CD4-positive, alpha-beta T cell treated with Interleukin-10 for 1 hour (primary cell): ENCODE measurements around the gene LRFN5.

ENCODE experiments used
- DNase-seq: peaks from one replicate; pipeline ENCODE4 v3.0.0-alpha.2; 2020

LRFN5 gene

DNA sequence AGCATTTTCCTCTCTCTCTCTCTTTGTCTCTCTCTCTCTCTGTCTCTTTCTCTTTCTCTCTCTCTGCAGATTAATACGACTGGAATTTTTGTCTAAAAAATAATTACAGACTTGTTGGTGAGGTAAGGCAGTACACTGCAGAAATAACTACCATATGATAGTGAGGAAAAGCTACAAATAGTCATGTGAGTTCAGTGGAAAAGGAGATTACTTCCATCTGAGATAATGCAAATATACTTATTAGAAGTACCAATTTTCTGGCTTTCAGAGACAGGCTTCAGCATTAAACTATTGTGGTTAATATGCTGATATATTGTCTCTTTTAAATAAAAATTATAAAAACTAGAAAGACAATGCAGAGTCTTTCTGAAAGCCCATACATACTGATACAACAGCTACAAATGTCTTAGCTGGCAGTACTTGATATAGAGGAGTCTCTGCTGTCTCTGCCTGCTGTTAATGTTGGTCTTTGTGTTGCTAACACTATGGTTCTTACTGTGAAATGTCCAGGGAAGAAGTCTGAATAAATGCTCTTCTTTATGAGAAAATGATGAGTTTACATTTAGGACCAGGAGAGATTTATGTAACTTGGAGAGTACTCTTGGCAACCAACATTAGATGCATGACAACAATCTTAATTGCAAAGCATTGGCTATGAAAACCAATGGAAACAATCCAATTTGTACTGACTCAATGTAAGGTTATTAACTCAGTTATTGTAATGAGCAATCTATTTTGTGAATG lies 167.0 kb downstream of the LRFN5 start:
- no peak for DNase-seq

DNA sequence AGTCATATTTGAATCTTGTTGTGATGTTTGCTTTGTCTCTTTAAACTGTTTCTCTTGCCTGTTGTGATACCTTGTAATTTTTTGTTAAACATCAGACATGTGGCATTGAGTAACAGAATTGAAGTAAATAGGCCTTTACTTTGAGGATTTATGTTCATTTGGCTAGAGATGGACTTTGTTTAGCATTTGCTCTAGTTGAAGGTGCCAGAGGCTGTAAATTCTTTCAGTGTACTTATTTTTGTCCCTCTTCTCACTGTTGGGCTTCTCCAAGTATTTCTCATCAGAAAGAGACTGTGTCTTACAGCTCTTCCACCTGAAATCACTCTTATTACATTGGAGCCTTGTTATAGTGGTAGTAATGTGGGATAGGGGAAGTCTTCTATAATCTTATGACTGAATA lies 175.8 kb downstream of the LRFN5 start:
- no peak for DNase-seq

DNA sequence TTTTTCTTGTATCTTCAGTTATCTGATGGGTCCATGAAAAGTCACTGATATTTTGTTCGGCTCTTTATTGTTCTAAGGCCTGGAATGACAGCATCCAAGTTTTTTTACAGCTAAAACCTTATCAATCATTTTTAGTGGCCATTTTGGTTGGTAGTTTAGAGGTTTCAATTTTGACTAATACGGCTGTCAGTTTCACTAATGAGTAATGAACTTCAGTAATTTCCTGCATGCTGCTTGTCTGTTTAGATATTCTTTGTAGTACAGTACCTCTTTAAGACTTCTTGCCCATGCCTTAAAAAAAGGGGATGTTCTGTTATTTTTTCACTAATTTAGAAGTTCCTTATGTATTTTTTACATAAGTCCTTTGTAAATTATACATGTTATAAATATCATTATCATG lies 176.7 kb downstream of the LRFN5 start:
- no peak for DNase-seq

DNA sequence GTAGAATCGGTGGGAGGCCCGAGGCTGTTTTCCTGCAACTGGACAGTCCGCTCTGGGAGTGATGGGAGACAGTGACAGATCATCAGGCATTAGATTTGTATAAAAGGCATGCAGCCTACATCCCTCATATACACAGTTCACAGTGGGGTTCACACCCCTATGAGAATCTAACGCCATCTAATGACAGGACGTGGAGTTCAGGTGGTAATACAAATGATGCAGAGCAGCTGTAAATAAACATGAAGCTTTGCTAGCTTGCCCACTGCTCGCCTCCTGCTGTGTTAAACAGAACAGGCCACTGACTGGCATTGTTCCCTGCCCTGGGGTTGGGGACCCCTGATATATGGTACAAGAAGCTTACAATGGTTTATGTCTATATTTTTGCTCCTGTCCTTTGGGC lies 179.0 kb downstream of the LRFN5 start:
- no peak for DNase-seq

DNA sequence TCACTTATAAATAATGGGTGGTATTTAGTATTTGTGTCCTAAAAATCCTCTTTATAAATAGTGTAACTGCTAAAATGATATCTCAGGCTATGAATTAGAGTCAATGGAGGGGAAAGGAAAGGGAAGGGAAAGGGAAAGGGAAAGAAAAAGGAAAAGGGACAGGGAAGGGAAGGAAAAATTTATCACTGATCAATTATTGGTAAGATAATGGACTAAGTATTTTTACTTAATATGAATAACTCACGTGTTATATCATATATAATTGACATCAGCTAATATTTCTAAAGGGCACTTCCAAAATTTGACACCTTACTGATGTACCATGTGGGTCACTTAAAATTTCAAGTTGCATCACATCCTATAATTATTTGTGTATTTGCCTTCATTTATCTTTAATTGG lies 193.1 kb downstream of the LRFN5 start:
- DNase-seq, result no peak

DNA sequence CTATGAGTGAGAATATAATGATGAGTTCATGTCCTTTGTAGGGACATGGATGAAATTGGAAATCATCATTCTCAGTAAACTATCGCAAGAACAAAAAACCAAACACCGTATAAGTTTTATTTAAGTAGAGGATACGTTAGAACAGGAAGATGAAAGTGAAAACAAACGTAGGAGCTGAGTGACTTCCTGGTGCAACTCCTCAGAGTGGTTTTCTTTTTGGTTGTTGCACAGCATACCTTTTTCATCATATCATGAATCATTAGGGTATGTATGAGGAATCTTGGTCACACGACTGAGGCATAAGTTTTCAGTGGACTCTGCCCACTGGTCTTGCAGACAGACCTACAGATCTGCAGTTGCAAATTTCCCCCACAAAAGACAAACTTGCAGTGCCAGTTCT lies 199.0 kb downstream of the LRFN5 start:
- DNase-seq, result no peak

DNA sequence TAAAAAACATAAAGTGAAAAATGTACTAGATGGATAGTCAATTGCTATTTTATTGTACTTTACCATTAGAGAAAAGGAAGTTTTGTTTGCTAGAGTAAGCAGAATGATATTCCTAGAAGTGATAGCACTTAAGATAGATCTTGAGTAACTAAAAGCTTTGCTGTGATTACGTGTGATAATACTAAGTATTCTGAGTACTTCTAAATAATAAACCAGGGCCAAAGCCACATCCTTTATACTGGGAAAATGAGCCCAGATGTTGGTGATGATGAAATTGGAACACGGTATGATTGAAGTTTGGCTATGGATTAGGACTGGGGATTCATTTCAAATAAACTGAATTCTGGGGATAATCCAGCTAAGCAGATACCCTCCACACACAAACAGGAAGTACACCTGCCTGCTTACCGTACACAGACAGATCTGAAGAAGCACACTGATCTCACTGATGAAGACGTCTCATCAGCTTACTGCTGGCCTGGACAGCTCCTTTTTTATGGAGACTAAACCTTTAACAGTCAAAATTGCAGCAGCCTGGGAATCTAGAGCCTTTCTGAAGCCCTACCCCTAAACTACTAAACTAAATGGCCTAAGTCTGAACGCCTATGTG lies 199.8 kb downstream of the LRFN5 start:
- DNase-seq, result no peak

DNA sequence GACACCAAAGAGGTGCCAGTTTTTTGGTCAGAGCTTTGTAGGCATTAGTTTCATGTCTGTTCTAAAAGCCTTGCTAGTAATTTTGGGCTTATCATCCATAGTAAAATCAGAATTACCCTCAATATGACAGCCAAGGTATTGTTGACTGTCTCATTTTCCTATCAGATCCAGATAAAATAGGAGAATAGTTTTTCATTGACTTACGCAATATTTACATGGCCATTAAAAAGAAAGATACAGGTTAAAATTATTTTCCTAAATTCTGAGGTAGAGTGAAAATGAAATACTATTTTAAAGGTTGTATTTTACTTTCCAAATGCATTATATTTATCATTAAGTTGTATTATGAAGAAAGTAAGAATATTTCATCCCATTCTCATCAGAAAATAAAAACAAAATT lies 203.7 kb downstream of the LRFN5 start:
- DNase-seq, result no peak

DNA sequence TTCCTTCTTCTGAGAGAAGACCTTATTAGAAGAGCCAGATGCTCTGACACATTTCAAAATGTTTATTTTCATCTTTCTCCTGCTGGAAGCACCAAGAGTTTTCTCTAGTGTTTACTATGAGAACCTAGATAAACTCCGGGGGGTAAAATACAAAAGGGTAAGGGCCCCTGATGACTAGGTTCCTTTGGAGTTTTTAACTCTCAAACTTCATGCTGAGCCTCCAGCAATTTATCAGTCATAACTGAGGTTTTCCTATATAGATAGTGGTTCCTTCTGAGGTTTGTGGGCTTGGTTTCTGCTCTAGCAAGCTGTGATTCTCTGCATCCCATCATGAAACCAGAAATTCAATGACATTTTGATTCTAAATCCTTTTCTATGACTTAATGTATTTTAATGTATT lies 210.9 kb downstream of the LRFN5 start:
- DNase-seq, result no peak

DNA sequence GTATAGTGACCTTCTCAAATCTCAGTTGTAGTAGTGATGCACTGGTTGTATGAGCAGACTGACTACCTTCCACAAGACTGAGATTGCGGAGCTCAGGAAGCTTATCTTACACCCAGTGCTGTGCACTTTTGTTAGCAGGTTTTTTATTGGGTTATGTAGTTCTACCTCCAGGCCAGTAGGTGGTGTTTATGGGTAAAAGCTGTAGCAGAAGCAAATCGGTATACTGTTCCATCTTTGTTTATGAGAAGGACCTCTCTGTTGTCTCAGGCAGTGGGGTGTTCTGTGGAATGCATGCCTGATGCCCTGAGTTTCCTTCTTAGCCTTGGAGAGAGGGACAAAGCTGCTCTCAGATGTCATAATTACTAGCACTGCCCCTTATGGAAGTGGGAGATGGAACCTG lies 217.8 kb downstream of the LRFN5 start:
- DNase-seq, result no peak

DNA sequence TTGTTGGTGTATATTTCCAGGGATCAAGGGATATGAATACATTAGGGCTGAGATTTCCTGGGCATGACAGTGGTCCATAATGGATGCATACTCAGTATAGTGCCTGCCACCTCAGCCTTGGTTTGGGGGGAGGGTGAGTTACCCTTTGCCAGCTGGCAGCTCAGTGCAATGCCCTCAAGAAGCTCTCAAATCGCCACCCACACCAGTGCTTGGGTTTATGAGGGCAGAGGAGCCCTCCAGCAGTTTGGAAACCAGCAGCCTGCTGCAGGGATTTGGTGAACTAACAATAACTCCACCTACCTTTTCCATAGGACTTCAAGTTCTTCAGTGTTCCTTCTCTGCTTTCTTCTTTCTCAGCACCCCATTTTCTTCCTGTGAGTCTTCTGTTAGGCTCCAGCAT lies 218.9 kb downstream of the LRFN5 start:
- no peak for DNase-seq

DNA sequence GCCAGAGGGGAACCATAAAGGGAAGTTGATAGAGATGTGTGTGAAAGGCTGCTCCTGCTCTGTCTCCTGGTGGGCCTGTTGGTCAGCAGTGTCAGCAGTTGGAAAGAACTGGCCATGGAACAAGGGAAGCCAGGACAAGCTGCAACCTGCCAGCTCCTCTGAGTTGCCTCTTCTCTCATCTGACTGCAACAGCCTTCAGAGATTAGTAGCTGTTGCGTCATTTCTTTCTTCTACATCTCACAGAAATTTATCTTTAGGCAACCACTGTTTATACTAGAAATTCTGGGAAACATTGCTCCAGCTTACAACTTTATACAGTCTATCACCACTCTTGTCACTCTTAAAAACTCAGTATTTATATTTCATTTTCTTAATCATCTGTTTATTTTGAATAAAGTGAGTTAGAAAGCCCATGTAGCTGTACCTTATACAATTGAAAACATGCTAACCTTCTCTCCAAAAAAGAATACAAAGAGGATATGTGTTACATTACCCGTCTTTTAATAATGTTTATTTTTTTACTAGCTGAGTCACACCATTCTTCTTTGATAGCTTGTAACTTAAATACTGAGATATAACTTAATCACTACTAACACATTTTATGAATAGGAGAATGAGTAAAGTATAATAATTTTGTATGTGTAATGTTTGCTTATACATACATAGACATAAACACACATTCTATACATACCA lies 224.2 kb downstream of the LRFN5 start:
- no peak for DNase-seq

DNA sequence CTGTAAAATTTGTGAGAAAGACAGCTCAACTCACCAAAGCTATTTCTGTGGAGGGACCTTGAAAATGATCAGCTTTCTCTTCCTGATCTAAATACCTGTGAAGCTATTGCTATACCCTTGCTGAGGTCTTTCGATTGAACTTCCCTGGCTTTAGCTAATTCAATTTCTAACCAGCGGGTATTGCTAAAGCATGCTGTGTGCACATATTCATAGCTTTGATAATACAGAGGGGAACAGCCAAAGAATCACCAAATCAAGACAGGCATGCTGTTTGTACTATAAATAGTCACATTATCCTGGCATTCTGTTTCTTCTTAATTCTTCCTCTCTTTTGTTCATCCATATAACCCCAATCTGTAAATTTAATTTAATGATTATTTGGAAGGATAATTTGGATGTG lies 233.0 kb downstream of the LRFN5 start:
- no peak for DNase-seq

DNA sequence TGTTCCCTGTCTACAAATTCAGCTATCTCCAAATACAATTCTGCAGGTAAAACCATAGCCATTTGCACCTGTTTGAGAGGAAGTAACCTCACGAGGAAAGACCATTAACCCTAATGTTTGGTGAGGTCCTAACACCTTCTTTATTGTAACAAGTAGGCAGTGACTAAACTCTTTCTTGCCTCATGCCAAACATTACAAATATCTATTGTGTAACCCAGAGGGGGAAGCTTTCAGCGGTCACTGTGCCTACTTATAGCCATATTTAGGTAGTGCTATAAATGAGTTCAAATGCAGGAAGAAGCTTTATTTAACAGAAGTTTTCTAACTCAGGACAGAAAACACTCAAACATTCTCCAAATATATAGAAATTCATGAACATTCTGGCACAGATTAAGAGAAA lies 252.7 kb downstream of the LRFN5 start:
- no peak for DNase-seq

DNA sequence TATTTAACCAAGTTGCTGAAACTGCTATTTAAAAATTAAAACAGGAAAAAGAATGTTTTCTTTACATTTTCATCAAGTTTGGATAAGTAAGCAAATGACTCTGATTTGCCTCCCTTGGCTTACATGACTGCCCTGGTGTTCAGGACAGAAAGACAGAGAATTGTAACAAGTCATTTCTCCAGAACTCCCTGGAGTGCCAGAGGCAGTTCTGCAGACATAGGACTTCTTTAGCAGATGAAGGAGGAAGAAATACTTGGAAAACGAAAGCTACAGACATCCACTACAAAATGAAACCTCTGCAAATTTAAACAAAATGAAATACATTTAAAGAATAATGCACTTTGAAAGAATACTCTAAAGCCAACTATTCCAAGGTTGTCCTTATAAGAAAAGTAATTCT lies 253.9 kb downstream of the LRFN5 start:
- DNase-seq, result no peak

DNA sequence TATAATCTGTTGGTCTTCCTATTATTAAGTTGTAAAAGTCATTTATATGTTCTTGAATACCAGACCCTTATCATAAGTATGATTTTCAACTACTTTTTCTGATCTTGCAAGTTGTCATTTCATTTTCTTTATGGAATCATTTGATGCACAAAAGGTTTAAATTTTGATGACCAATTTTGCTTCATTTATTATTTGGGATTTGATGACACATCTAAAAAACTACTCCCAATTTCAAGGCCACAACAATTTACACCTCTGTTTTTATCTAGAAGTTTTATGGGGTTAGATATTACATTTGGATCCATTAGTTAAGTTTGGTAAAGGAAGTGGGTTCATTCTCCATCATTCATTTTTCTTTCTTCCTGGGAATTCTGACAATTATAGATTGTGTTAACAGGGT lies 259.2 kb downstream of the LRFN5 start:
- DNase-seq, result no peak

DNA sequence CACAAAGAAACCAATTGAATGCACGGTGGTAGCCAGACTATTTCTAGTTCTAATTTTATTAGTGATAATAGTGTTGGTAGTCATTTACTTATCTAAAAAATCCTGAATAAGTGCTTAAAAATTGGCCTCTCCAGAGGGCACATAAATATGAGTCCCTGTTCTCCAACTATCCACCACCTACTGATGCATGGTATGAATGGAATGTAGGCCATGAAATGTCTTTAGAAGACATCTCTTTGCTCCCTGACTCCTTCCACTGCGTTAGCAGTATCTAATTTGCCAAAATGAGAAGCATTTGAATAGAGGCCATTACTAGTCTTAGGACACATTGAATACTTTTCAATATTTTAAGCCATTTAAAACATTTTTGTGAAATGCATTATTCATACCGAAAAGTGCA lies 261.7 kb downstream of the LRFN5 start:
- DNase-seq, result no peak

DNA sequence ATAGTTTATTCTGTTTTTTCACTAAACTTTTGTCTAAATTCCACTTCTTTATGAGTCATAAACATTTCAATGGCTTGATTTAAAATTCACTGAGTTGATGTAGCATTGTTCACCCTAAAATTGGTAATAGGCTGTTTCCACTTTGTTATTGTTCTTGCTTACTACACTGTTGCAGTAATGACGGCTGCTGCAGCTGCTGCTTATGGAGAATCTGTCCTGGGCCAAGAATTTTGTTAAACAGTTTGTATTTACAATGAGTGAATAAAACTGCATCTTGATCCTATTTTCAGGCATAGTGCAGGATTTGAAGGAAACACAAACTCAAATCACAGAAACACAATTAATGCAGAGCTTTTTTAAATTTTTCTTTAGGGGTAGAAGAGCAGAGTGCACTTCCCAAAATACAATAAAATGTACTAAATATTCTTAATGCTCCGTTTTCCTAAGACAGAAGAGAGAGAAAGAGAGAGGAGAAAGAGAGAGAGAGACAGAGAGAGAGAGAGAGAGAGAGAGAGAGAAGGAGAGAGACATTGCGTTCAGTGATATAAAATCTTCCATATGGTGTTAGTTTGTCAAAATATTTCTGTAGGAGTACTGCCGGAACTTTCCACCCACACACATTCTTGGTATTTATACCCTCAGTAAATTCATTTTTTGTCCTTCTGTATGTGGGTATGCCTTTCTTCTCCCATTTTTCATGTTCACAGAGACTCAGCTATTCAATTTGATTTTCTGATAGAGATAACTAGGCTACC lies 266.4 kb downstream of the LRFN5 start:
- no peak for DNase-seq

DNA sequence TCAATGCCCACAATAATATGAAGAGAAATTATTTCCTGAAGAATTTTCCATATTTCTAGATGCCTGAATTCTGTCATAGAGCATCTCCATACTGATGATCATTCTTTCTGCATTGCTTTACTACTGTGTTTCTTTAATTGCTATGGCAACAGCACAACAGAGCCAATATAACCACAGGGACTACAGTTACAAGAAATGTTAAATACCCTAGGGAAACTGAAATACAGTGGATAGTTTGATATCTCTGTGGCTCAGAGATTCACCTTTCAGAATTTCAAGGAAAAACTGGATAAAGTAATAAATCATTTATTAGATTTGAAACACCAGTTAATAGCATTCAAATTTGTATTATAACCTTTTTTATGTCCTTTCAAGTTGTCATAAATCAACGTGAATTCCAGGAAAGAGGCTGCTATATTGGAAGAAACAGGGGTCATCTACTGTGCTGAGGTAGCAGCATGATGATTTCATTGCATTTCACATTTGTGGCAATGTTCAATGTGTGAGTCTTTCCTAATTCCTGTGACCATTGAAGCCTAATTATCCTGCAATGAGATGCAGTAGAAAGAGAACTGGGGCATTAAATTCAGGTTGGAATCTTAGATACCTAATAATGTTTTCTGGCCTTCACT lies 267.1 kb downstream of the LRFN5 start:
- no peak for DNase-seq

DNA sequence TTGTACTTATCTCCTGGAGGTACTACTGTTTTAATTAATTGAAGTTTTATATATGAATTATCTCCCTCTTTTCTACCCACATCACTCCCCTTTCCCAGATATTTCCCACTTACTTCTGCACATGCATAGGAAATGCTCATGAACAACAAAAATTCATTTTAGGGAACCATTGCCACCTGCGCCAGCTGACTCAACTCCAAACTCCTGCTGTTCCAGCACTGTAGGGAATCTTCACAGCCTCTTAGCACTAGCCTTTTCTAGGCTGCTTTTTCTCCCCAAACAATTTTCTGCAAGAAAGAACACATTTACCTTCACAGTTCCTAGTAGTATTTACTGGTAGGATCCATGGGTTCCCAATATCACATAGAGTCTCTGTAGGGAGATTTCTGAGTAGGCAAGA lies 268.4 kb downstream of the LRFN5 start:
- no peak for DNase-seq

DNA sequence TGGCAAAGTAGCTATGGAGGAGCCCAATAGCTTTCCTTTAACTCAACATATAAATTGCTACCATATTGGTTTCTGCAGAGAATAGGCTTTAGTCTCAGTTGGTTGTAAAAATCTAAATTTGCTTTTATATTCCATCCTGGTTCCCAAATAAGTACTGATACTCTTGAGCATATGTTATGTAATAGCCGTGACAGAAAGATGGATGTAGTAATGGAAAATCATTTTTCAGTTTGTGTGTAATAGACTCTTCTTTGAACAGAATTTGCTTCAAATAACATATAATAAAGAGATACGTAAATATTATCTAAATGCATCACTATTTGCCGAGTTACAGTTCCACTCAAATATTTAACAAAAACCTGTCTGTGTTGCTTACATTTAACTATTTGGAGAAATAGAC lies 271.6 kb downstream of the LRFN5 start:
- no peak for DNase-seq

DNA sequence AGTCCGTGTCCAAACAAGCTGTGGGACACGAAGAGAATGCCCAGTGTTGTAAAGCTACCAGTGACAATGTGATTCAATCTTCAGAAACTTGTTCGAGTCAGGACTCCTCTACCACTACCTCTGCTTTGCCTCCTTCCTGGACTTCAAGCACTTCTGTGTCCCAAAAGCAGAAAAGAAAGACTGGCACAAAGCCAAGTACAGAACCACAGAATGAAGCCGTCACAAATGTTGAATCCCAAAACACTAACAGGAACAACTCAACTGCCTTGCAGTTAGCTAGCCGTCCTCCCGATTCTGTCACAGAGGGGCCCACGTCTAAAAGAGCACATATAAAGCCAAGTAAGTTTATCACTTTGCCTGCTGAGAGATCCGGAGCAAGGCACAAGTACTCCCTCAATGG lies 284.9 kb downstream of the LRFN5 start:
- no peak for DNase-seq

DNA sequence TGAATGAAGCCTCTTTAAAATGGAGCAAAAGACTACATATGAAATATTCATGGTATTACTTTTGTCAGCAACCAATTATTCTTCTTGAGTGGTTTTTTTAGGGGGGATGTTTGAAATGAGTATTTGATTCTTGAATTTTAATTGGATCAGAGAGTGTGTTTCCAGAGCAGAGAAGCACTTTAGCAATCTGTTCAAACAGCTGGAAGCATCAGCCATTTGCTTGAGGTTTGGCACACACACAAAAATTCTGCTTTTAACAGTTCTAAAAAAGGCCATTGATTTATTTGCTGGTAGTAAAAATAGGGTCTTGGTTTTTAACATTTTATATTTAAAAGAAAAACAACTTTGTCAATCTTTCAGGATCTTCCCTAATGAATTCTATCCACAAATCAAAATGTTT lies 292.7 kb downstream of the LRFN5 start:
- no peak for DNase-seq
